IPS-15b (cell line): Measurements from ENCODE around the gene PLA2G5.

Source experiments
- H3K27me3 ChIP-seq: one replicate; pipeline ENCODE4 v1.6.1; 2013; ENCODE audit warnings: low read length; ENCODE audit not compliant: control insufficient read depth, insufficient read depth
- H3K36me3 ChIP-seq: one replicate; pipeline ENCODE4 v1.6.1; 2013; ENCODE audit warnings: low read length; ENCODE audit not compliant: control insufficient read depth, insufficient read depth
- H3K4me1 ChIP-seq: one replicate; pipeline ENCODE4 v1.6.1; 2013; ENCODE audit warnings: mild to moderate bottlenecking, low read length; ENCODE audit not compliant: control insufficient read depth, insufficient read depth
- H3K4me3 ChIP-seq: one replicate; pipeline ENCODE4 v1.5.1; 2013; ENCODE audit warnings: low read depth, low read length
- H3K9ac ChIP-seq: one replicate; pipeline ENCODE4 v1.6.1; 2013; ENCODE audit warnings: low read depth, mild to moderate bottlenecking, low read length
- H3K9me3 ChIP-seq: one replicate; pipeline ENCODE4 v1.6.1; 2013; ENCODE audit warnings: mild to moderate bottlenecking, low read length; ENCODE audit not compliant: control insufficient read depth, insufficient read depth

Gene PLA2G5

DNA sequence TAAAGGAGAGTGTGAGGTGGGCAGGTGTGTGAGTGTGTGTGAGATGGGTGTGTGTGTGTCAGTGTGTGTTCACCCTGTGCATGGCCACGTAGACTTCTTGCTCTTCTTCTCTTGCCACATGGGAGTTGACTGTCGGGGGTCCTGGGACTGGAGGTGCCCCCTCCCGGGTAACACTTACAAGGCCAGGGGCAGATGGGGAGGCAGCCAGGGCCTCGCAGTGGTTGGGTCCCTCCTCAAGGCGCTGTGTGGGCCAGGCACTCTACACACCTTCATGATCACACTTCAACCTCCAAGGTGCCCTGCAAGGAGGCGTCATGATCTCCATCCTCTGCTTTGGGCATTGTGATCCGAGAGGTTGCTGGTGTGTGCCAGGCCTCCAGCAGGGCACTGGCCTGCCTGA is 71.5 kb downstream of the PLA2G5 start:
- H3K9me3 ChIP-seq: no peaks in the 10 kb centered on the region
- no peak overlapping the region for H3K4me3 ChIP-seq
- no peak overlapping the region for H3K9ac ChIP-seq
- no peaks in the 10 kb centered on the region for H3K36me3 ChIP-seq
- H3K27me3 ChIP-seq: no peaks in the 10 kb centered on the region
- no peaks in the 10 kb centered on the region for H3K4me1 ChIP-seq
